ENCODE data around the gene RPS6KA1.

GRCh38 chr1:26553942-26554682, 24.6 kb downstream of the RPS6KA1 start:
- TF ChIP-seq GATA2 (IDR thresholded peaks at IDR 0.05; ENCODE audit: low read depth, low read length) (no peak), GATA3 (IDR thresholded peaks at IDR 0.05; ENCODE audit: low read depth, low read length) (no peak)
